ENCODE measurements around the gene NAV3. TPM values are rescaled to one million over a fixed set of nuclear protein-coding genes. Genes with fewer than 3 reads are reported as not detected.

The NAV3 gene
- total and polyA plus RNA-seq, 2 of the 4 experiments (the other 2 are of a cell fraction): 25.5 to 106 TPM

DNA sequence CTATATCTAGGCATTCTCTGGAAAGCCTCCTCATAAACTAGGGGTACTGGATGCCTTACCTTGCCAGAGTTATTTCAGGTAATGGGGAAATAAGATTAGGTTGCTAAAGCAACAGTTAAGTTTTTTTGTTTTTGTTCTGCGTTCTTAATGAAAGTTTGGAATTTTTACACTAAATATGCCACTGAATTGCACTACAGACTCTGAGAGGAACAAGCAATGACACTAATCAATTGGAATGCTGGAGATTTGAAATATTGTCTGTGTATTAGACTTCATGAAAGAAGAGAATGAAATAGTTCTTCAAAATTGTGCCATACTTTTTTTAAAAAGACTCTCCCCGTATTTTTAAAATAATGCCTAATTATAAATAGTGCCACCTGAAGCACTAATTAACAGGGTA lies 287.8 kb downstream of the NAV3 start:
- Histone ChIP-seq H3K9me3 (ENCODE audit: control insufficient read depth, insufficient read depth, low read length) (no peaks in the 10 kb centered on the region), H4K8ac (ENCODE audit: low read depth in 2 of 2, low read length in 2 of 2) (no peak overlapping the region), H3K27ac (ENCODE audit: insufficient read depth, low read length) (no peak overlapping the region), H4K20me1 (ENCODE audit: insufficient read depth, low read length) (no peaks in the 10 kb centered on the region), H3K36me3 (ENCODE audit: control insufficient read depth, insufficient read depth, low read length) (peaks cover 9% of the 10 kb centered on the region), H3K18ac (ENCODE audit: low read depth, low read length) (no peak overlapping the region), H2BK5ac (ENCODE audit: low read depth, low read length, poor library complexity, severe bottlenecking) (no peak overlapping the region), H3K27me3 (ENCODE audit: control insufficient read depth, insufficient read depth, low read length) (no peaks in the 10 kb centered on the region), H2AFZ (replicated peaks; ENCODE audit: low read length, poor library complexity) (no peak overlapping the region), H3K9ac (ENCODE audit: low read depth, low read length) (no peak overlapping the region), H2BK15ac (ENCODE audit: low read depth, low read length) (no peak overlapping the region), H3K56ac (ENCODE audit: extremely low read depth, insufficient read depth, low read length) (no peak overlapping the region), H3K14ac (replicated peaks; ENCODE audit: low read depth, low read length) (no peak overlapping the region), H3K79me1 (ENCODE audit: low read depth in 1 of 2, low read length in 2 of 2) (peaks cover 8 to 19% of the 10 kb centered on the region in 2 experiments; a peak in 3 of 4 replicates), H3K23ac (ENCODE audit: low read depth, low read length) (no peak overlapping the region), H4K5ac (ENCODE audit: low read depth, low read length) (no peak overlapping the region), H3K4me1 (ENCODE audit: control insufficient read depth, insufficient read depth, low read length) (no peaks in the 10 kb centered on the region; the same call in 1 of the 2 replicates), H3K9me1 (ENCODE audit: insufficient read depth, low read length) (peaks cover 8% of the 10 kb centered on the region), H3K4ac (ENCODE audit: low read depth, low read length) (no peak overlapping the region), H2AK9ac (replicated peaks; ENCODE audit: low read depth, low read length, poor library complexity) (no peak overlapping the region), H4K91ac (ENCODE audit: insufficient read depth, low read depth, low read length) (no peak overlapping the region), H3K4me3 (ENCODE audit: insufficient read depth, low read depth, low read length) (no peak overlapping the region), H3K4me2 (ENCODE audit: low read depth, low read length) (no peak overlapping the region), H2BK20ac (ENCODE audit: low read depth, low read length) (no peak overlapping the region), H2BK120ac (ENCODE audit: low read depth, low read length) (no peak overlapping the region), H2AK5ac (ENCODE audit: low read depth, low read length) (no peak overlapping the region)
- DNase-seq: peak; percentile 27
- intact Hi-C loops (cut with micrococcal nuclease) (no loop called here), dilution Hi-C loops (cut with HindIII; ENCODE audit: low sequenced_read_pairs, unreplicated experiment) (no loop called here), in situ Hi-C loops (cut with MboI; ENCODE audit: low sequenced_read_pairs) (loop anchor here (10.0 kb wide), 1 partner anchor 114 kb away; no protein-coding TSS in a partner anchor)
- TF ChIP-seq NFE2L2 (IDR thresholded peaks at IDR 0.05; ENCODE audit: low read depth, low read length) (no peak), BHLHE40 (IDR thresholded peaks at IDR 0.05; ENCODE audit: low read depth, low read length) (no peak), MAZ (IDR thresholded peaks at IDR 0.05; ENCODE audit: borderline replicate concordance, low read depth, low read length) (no peak), RCOR1 (IDR thresholded peaks at IDR 0.05; ENCODE audit: insufficient replicate concordance, low read length) (no peak), CHD1 (IDR thresholded peaks at IDR 0.05; ENCODE audit: low read depth, low read length) (no peak), CEBPB (IDR thresholded peaks at IDR 0.05; ENCODE audit: low read depth, low read length) (no peak), MAFK (IDR thresholded peaks at IDR 0.05; ENCODE audit: low read depth, low read length) (no peak), SMC3 (IDR thresholded peaks at IDR 0.05; ENCODE audit: low read depth, low read length) (no peak), RFX5 (IDR thresholded peaks at IDR 0.05; ENCODE audit: low read depth, low read length) (no peak)
- TF ChIP-seq, protein P1, sequence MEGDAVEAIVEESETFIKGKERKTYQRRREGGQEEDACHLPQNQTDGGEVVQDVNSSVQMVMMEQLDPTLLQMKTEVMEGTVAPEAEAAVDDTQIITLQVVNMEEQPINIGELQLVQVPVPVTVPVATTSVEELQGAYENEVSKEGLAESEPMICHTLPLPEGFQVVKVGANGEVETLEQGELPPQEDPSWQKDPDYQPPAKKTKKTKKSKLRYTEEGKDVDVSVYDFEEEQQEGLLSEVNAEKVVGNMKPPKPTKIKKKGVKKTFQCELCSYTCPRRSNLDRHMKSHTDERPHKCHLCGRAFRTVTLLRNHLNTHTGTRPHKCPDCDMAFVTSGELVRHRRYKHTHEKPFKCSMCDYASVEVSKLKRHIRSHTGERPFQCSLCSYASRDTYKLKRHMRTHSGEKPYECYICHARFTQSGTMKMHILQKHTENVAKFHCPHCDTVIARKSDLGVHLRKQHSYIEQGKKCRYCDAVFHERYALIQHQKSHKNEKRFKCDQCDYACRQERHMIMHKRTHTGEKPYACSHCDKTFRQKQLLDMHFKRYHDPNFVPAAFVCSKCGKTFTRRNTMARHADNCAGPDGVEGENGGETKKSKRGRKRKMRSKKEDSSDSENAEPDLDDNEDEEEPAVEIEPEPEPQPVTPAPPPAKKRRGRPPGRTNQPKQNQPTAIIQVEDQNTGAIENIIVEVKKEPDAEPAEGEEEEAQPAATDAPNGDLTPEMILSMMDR (conservative IDR thresholded peaks at IDR 0.05; ENCODE audit: low read depth, low read length): no peak
- TF ChIP-seq, protein P2, sequence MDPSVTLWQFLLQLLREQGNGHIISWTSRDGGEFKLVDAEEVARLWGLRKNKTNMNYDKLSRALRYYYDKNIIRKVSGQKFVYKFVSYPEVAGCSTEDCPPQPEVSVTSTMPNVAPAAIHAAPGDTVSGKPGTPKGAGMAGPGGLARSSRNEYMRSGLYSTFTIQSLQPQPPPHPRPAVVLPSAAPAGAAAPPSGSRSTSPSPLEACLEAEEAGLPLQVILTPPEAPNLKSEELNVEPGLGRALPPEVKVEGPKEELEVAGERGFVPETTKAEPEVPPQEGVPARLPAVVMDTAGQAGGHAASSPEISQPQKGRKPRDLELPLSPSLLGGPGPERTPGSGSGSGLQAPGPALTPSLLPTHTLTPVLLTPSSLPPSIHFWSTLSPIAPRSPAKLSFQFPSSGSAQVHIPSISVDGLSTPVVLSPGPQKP (IDR thresholded peaks at IDR 0.05; ENCODE audit: borderline replicate concordance, low read depth, low read length): no peak
- ATAC-seq (ENCODE audit: low read depth): peak; percentile 63
- no CpG with 5 or more reads among the region's 2 CpGs for WGBS, 2 experiments (ENCODE audit: extremely low coverage in 2 of 2, insufficient read length in 1 of 2)
- ChIA-PET CTCF (interaction anchor here (0.6 kb wide), 1 partner anchor 17 kb away, joined by 3 read pairs; no protein-coding TSS in a partner anchor), POLR2A (ENCODE audit: unreplicated experiment) (no interaction called here)
- no TSS peak for BruUV-seq (replicated peaks)

All from IMR-90 (cell line).